Keratinocyte (primary cell): ENCODE data around the gene C1orf87. TPM values are rescaled to one million over a fixed set of nuclear protein-coding genes. Genes with fewer than 3 reads are reported as not detected.

Source experiments
- DNase-seq: peaks from one replicate; pipeline ENCODE4 v3.0.0-alpha.2; 2011; ENCODE audit warnings: low read depth, missing footprints, low spot score
- FAIRE-seq: peaks from 2 replicates; lab custom pipeline; 2011; peaks lifted over from hg19 to GRCh38; lab: Jason Lieb, UNC
- H2AFZ ChIP-seq: 2 replicates; pipeline ENCODE4 v1.6.0; 2012; ENCODE audit warnings: low read length, control low read depth, inconsistent platforms; ENCODE audit not compliant: control insufficient read depth
- H3K27ac ChIP-seq: 2 replicates; pipeline ENCODE4 v1.5.1; 2011; ENCODE audit warnings: low read length; ENCODE audit not compliant: control insufficient read depth, insufficient read depth
- H3K27me3 ChIP-seq: 3 replicates; pipeline ENCODE4 v1.6.0; 2011; ENCODE audit warnings: low read length; ENCODE audit not compliant: control insufficient read depth, insufficient read depth; ENCODE audit errors: extremely low read depth
- H3K36me3 ChIP-seq, 2 experiments: 2 replicates in 1 of 2; 3 replicates in 1 of 2; pipeline ENCODE4 v1.5.1; 2011; ENCODE audit warnings: low read length in 2 of 2, mild to moderate bottlenecking in 1 of 2; ENCODE audit not compliant: control insufficient read depth in 2 of 2, insufficient read depth in 2 of 2; ENCODE audit errors: extremely low read depth in 1 of 2
- H3K4me1 ChIP-seq: 3 replicates; pipeline ENCODE4 v1.5.1; 2011; ENCODE audit warnings: low read length; ENCODE audit not compliant: control insufficient read depth, insufficient read depth; ENCODE audit errors: extremely low read depth
- H3K4me2 ChIP-seq: 3 replicates; pipeline ENCODE4 v1.6.0; 2011; ENCODE audit warnings: low read depth, low read length; ENCODE audit not compliant: control insufficient read depth, insufficient read depth; ENCODE audit errors: extremely low read depth
- H3K4me3 ChIP-seq, 3 experiments: fragments of 200-600 bp in 1 of 3; sonication (generic) in 1 of 3; 2 replicates in 2 of 3; 3 replicates in 1 of 3; pipeline ENCODE4 v1.5.1; 2011 to 2016; ENCODE audit warnings: low read length in 3 of 3, mild to moderate bottlenecking in 3 of 3, control low read depth in 2 of 3, inconsistent platforms in 1 of 3, low read depth in 1 of 3, mixed read lengths in 1 of 3, mixed run types in 1 of 3, moderate library complexity in 1 of 3; ENCODE audit not compliant: control insufficient read depth in 2 of 3, insufficient read depth in 2 of 3; ENCODE audit errors: extremely low read depth in 1 of 3
- H3K79me2 ChIP-seq: 2 replicates; pipeline ENCODE4 v1.6.0; 2012; ENCODE audit warnings: low read length; ENCODE audit not compliant: control insufficient read depth, insufficient read depth
- H3K9ac ChIP-seq: 3 replicates; pipeline ENCODE4 v1.6.0; 2011; ENCODE audit warnings: low read length; ENCODE audit not compliant: control insufficient read depth, insufficient read depth; ENCODE audit errors: extremely low read depth
- H3K9me1 ChIP-seq: 3 replicates; pipeline ENCODE4 v1.6.0; 2011; ENCODE audit warnings: low read length; ENCODE audit not compliant: control insufficient read depth, insufficient read depth; ENCODE audit errors: extremely low read depth
- H3K9me3 ChIP-seq: 2 replicates; pipeline ENCODE4 v1.5.1; 2012; ENCODE audit warnings: low read depth, low read length; ENCODE audit not compliant: control insufficient read depth
- H4K20me1 ChIP-seq: 3 replicates; pipeline ENCODE4 v1.6.0; 2011; ENCODE audit warnings: low read length; ENCODE audit not compliant: control insufficient read depth, insufficient read depth; ENCODE audit errors: extremely low read depth
- CTCF ChIP-seq, 3 experiments: IDR thresholded peaks in 1 of 3; conservative IDR thresholded peaks in 1 of 3; optimal IDR thresholded peaks in 1 of 3; 2 replicates in 2 of 3; 3 replicates in 1 of 3; pipeline versions ENCODE3 to v1.5.1; 2011; ENCODE audit warnings: low read length in 3 of 3, mild to moderate bottlenecking in 3 of 3, moderate library complexity in 2 of 3, control low read depth in 1 of 3, inconsistent platforms in 1 of 3; ENCODE audit not compliant: insufficient read depth in 2 of 3; ENCODE audit errors: extremely low read depth in 1 of 3
- EZH2 ChIP-seq: IDR thresholded peaks from one replicate; pipeline ENCODE4 v1.6.1; 2012; ENCODE audit warnings: inconsistent platforms, mild to moderate bottlenecking, low read length, moderate library complexity
- dilution Hi-C: fragments of 300-500 bp; cut with MboI; formaldehyde crosslinking; loops from one replicate; pipeline ENCODE4 v1.7.0; 2020; ENCODE audit warnings: low sequenced_read_pairs; ENCODE audit not compliant: extremely low pct_ligation_motif_present
- polyA plus RNA-seq, 5 experiments: library from polyadenylated mRNA; depleted of rRNA in 3 of 5; stranded (reverse) in 3 of 5; stranded (forward) in 1 of 5; unstranded in 1 of 5; fragments of >200 nt; gene quantifications; 1 replicate in 1 of 5; 2 replicates in 3 of 5; 3 replicates in 1 of 5; pipeline versions ENCODE4 v1.2.1 to v1.2.3, GENCODE V29; 2011 to 2012; ENCODE audit warnings: missing spikeins in 2 of 5, low read depth in 1 of 5, low replicate concordance in 1 of 5
- small RNA-seq, 3 experiments: library from RNA; depleted of rRNA; stranded (forward); fragments of <200 nt; gene quantifications; one replicate each; pipeline ENCODE3, GENCODE V24; 2012; ENCODE audit warnings: low read depth in 3 of 3, low replicate concordance in 1 of 3; ENCODE audit not compliant: insufficient read length in 3 of 3

C1orf87 gene
- polyA plus RNA-seq, 1 donor (not counting 4 experiments of a cell fraction or from before 2014, with no cell fraction given): not detected

- no peak overlapping the region for H3K4me2 ChIP-seq
- TF ChIP-seq CTCF (optimal IDR thresholded peaks at IDR 0.05 in 1 of 3, IDR thresholded peaks at IDR 0.05 in 1 of 3, conservative IDR thresholded peaks at IDR 0.05 in 1 of 3; ENCODE audit: extremely low read depth in 1 of 3, insufficient read depth in 2 of 3, low read length in 3 of 3) (no peak), EZH2 (no peak)
- H3K9me1 ChIP-seq: no peaks in the 10 kb centered on the region
- no peak overlapping the region for H3K4me3 ChIP-seq
- no peaks in the 10 kb centered on the region for H3K79me2 ChIP-seq
- DNase-seq (no peak), FAIRE-seq (peak; percentile 5)
- no peaks in the 10 kb centered on the region for H3K4me1 ChIP-seq
- H3K36me3 ChIP-seq: no peaks in the 10 kb centered on the region
- H2AFZ ChIP-seq: no peak overlapping the region
- no peak overlapping the region for H3K9ac ChIP-seq
- no peak overlapping the region for H3K27ac ChIP-seq
- no peaks in the 10 kb centered on the region for H3K9me3 ChIP-seq
- no peaks in the 10 kb centered on the region for H4K20me1 ChIP-seq
- no peaks in the 10 kb centered on the region for H3K27me3 ChIP-seq
- dilution Hi-C loops: no loop called here
Observed at GRCh38 chr1:59945790-59946189, 127.8 kb downstream of the C1orf87 start.

Small RNA genes lying within 50 kb of the gene (small RNA-seq; reads per million reads assigned to genes)
- 0 reads per million in 3 experiments for gene RN7SL475P

Other genes with a start within 250 kb of the C1orf87 start
- 5.7 to 6.7 TPM (median 6.7 TPM) in 3 replicates for gene CYP2J2, start 147.0 kb downstream of the C1orf87 start, polyA plus RNA-seq